GM21447 (cell line): ENCODE results near the gene COBL.

Source experiments
- ATAC-seq: cut with Tn5 transposase; IDR thresholded peaks from one replicate; pipeline ENCODE4 v1.9.1; 2021; ENCODE audit not compliant: unreplicated experiment

COBL gene

GRCh38 chr7:51081270-51081890 lies 235.2 kb downstream of the COBL start:
- no peak for ATAC-seq

GRCh38 chr7:51080622-51081269 lies 235.9 kb downstream of the COBL start:
- no peak for ATAC-seq

GRCh38 chr7:51080216-51080615 lies 236.4 kb downstream of the COBL start:
- ATAC-seq = no peak

GRCh38 chr7:51079494-51079893 lies 237.1 kb downstream of the COBL start:
- ATAC-seq = no peak

DNA sequence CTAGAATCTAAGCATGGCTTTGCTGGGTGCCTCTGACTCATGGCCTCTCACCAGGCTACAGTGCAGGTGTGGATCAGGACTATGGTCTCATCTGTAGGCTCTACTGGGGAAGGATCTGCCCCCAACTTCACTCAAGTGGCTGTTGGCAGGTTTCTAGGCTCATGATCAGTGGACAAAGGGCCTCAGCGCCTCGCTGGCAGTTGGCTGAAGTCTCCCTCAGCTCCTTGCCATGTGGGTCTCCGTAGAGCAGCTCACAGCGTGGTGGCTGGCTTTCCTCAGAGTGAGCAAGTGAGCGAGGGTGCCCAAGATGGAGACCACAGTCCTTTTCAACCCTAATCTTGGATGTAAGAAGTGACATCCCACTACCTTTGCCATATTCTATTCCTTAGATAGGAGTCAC lies 238.0 kb downstream of the COBL start:
- ATAC-seq = no peak

DNA sequence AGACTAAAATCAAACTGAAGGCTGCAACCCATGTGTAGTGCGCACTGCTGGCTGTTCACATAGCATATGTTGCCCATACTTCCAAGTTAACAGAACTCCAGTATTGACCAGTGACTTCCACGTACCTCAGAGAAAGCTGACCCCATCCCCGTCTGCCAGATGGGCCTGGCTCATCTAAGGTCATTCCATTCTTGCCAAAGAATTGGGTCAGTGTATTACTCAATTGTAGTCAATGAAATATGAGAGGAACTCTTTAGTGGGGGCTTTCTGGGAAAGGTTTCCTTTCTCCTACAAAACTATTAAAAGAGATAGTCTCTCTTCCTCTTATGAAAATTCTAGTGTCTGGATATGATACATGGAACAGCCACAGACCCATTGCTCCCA lies 238.6 kb downstream of the COBL start:
- no peak for ATAC-seq

DNA sequence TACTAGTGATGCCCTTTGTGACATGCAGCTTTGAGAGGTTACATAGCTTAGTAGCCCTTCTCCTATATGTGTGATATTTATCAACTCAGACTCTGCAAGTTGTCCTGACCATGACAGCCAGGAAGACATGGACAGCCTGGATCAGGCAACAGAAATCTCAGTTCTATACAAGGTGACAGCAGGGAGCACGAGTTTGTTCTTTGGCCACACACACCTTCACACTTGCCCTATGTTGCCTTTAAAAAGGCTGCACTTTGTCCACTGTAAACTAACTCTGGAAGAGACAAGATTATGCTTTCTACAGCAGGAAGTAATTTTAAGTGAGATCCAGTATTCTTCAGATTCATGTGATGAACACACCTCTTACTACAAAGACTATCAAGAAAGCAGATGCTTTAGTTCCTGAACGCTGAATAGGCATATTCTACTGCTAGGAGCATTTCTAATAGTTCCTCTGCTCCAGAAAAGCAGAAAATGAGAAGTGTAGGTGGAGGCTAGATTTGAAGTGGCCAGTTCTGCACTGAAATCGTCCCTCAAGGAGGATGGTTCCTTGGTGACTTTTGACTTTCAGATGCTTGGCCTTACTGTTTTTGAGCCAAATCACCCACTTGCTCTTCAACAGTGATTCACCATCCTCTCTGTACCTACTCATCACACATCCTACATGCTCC lies 239.2 kb downstream of the COBL start:
- ATAC-seq = no peak

- no peak for ATAC-seq
These were observed 240.7 kb downstream of the COBL start for GRCh38 chr7:51075681-51076580.

GRCh38 chr7:51073171-51073570 lies 243.4 kb downstream of the COBL start:
- no peak for ATAC-seq

- ATAC-seq = no peak
These were observed 244.3 kb downstream of the COBL start for GRCh38 chr7:51072281-51072680.

DNA sequence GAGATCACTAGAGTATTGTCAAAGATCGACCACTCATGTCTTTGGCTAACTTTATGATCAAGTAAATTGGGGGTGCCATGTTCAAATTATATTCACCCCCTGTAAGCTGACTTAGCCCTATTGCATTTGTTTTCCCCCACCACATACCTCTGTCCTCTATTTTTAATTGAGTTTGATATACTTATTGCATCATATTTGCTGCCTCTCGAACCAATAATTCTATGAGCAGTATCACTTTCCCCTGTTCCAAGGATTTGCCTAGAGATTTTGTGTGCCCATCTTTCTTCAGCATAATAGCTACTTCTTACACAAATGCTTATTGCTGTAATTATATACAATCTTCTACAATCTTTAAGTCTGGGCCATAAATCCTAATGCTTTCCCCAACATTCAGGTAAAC lies 245.2 kb downstream of the COBL start:
- ATAC-seq = no peak

DNA sequence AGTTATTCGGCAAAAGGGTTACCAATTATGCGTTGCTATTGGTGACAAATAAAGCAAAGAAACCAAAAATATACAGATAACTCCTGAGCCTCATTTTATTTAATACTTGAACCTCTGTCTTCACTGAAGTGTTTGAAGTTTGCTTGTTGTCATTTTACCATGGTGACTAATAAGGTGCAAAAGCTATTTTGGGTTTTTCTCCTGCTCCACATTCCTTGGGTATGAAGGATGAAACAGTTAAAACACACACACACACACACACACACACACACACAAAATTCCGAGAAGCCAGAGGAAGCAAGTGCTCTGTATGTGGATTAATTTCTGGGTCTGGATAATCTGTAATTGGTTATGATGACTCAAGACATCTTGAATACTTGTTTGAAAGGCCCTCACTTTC lies 246.5 kb downstream of the COBL start:
- ATAC-seq = no peak

GRCh38 chr7:51069411-51070083 lies 247.1 kb downstream of the COBL start:
- no peak for ATAC-seq

- no peak for ATAC-seq
These were observed 248.2 kb downstream of the COBL start for GRCh38 chr7:51068401-51068800.

DNA sequence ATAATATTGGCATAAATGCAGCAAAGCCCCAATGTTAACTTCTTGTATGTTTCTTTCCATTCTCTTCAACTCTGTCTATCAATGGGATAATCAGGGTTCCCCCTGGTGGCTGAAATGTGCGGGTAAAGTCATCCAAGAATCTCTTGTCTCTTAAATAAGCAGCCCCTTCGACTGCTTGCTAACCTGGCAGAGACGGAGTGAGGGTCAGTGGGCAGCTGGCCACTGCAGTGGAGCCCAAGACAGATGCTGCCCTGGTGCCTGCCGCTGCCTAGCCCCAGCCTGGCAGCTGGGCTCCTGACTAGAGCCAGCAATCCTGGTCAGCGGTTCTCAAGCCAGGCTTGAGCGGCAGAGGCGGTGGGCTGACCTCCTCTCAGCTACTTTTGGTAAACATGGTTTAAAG lies 248.9 kb downstream of the COBL start:
- no peak for ATAC-seq

DNA sequence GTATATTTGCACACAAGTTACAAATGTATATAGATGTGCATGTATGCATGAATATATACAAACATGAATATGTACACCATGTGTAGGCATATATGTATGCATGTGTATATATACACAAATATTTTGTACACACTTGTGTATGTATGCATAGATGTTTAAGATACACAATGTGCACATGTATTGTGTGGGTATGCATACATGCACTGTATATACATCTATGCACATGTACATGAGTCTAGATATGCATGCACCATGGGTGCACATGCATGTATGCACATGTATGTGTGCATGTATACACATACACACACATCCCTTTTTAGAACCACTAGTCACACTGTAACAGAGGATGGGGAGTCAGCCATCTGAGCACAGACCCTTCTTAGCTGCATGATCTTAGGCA lies 249.4 kb downstream of the COBL start:
- no peak for ATAC-seq

DNA sequence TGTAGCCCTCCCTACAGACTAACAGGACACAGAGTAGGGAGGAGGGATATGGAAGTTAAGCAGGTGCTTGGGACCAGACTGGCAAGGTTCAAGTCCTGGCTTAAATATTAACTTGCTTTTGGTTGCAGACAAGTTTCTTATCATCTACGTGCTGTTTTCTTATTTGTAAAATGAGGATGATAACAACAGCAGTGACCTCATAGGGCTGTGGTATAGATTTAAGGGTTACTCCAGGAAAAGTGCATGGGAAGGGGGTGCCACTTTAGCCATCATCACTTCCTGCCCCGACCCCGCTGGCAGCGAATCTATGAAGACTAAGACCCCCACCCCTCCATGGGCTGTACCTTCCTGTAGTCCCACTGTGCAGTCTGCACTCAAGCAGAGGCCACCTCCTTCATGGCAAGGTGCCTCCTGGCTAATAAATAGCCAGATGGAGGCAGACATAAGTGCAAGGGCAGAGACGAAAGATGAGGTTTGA lies 250.2 kb downstream of the COBL start:
- no peak for ATAC-seq

DNA sequence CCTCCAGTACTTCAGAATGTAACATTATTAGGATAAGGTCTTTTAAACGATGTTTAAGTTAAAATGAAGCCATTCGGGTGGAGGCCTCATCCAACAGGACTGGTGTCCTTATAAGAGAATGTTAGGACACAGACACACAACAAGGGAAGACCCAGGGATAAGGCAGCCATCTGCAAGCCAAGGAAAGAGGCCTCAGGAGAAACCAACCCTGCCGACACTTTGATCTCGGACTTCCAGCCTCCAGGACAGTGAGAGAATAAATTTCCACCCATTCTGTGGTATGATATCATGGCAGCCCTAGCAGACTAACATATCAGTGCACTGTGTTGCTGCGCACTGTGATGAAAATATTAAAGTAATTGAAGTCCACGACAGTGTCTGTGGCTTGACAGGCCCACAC lies 250.8 kb downstream of the COBL start:
- no peak for ATAC-seq

DNA sequence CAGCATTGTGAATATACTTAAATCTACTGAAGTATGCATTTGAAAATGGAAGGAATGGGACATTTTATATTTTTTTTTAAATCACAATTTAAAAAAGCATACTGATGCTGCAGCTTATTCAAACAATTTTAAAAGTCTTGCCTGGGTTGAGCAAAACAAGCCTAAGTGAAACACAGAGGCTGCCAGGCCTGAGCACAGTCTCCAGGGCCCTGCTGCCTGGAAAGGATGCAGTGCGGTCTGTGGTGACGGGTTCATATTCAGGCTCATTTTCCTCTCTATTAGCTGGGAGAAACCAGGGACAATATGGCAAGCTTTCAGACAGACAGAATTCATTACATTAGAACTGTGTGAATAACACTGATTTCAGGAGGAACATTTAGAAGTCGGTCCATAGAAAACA lies 251.9 kb downstream of the COBL start:
- no peak for ATAC-seq

GRCh38 chr7:51062222-51062987 lies 254.2 kb downstream of the COBL start:
- no peak for ATAC-seq
